HepG2 (cell line): ENCODE data around the gene FAM83D. TPM values are rescaled to one million over a fixed set of nuclear protein-coding genes. Genes with fewer than 3 reads are reported as not detected.

Source experiments
- CEBPB ChIP-seq: IDR thresholded peaks from 2 replicates; pipeline ENCODE4 v1.6.1; 2011; ENCODE audit warnings: low read depth, low read length, improper control_type of control experiment, borderline replicate concordance
- HHEX ChIP-seq: IDR thresholded peaks from 2 replicates; pipeline ENCODE4 v1.6.1; 2016; ENCODE audit warnings: control low read depth
- HNRNPLL ChIP-seq: fragments of 200-400 bp; formaldehyde crosslinking; IDR thresholded peaks from 2 replicates; pipeline ENCODE4 v1.6.1; 2017; ENCODE audit warnings: mild to moderate bottlenecking, low read depth, low read length; ENCODE audit not compliant: poor library complexity, severe bottlenecking
- MAZ ChIP-seq, 2 experiments: sonication (generic) in 1 of 2; formaldehyde crosslinking in 1 of 2; IDR thresholded peaks; 2 replicates each; pipeline versions ENCODE4 v1.5.0 to v1.6.1; 2012 to 2020; ENCODE audit warnings: low read depth in 2 of 2, mild to moderate bottlenecking in 2 of 2, borderline replicate concordance in 1 of 2, improper control_type of control experiment in 1 of 2, low read length in 1 of 2, missing genetic modification reagents in 1 of 2, moderate library complexity in 1 of 2
- MBNL3 ChIP-seq: fragments of 250-450 bp; sonication (Bioruptor Pico); conservative IDR thresholded peaks from 2 replicates; pipeline ENCODE4 v1.8.0; 2022; ENCODE audit warnings: mild to moderate bottlenecking, inconsistent platforms
- MZF1 ChIP-seq: sonication (generic); formaldehyde crosslinking; IDR thresholded peaks from 2 replicates; pipeline ENCODE4 v1.8.1; 2023; ENCODE audit warnings: mild to moderate bottlenecking, missing genetic modification reagents, borderline replicate concordance
- NFE2L1 ChIP-seq: sonication (generic); formaldehyde crosslinking; IDR thresholded peaks from 2 replicates; pipeline ENCODE4 v1.4.0; 2020; ENCODE audit warnings: missing genetic modification reagents, mild to moderate bottlenecking, borderline replicate concordance
- NR2F6 ChIP-seq, 2 experiments: IDR thresholded peaks; 2 replicates each; pipeline ENCODE4 v1.6.1; 2016; ENCODE audit warnings: antibody characterized with exemption in 1 of 2, mild to moderate bottlenecking in 1 of 2
- PHF5A ChIP-seq: IDR thresholded peaks from one replicate; pipeline ENCODE4 v1.6.1; 2018; ENCODE audit warnings: low read depth, missing genetic modification reagents; ENCODE audit not compliant: unreplicated experiment
- RARG ChIP-seq: sonication (generic); formaldehyde crosslinking; IDR thresholded peaks from 2 replicates; pipeline ENCODE4 v1.4.0; 2020; ENCODE audit warnings: low read depth, mild to moderate bottlenecking, missing genetic modification reagents
- RELA ChIP-seq: sonication (generic); formaldehyde crosslinking; IDR thresholded peaks from 2 replicates; pipeline ENCODE4 v1.4.0; 2020; ENCODE audit warnings: missing genetic modification reagents
- SAP130 ChIP-seq: IDR thresholded peaks from 2 replicates; pipeline ENCODE4 v1.6.1; 2016; ENCODE audit warnings: low read depth
- SMC3 ChIP-seq: IDR thresholded peaks from 2 replicates; pipeline ENCODE4 v1.6.1; 2011; ENCODE audit warnings: low read length, improper control_type of control experiment
- ZBTB1 ChIP-seq: sonication (generic); formaldehyde crosslinking; IDR thresholded peaks from 2 replicates; pipeline ENCODE4 v1.4.0; 2020; ENCODE audit warnings: missing genetic modification reagents, borderline replicate concordance
- ZBTB20 ChIP-seq: sonication (generic); formaldehyde crosslinking; IDR thresholded peaks from 2 replicates; pipeline ENCODE4 v1.8.1; 2023; ENCODE audit warnings: missing genetic modification reagents, low read depth, mild to moderate bottlenecking, borderline replicate concordance
- ZFX ChIP-seq: sonication (generic); formaldehyde crosslinking; IDR thresholded peaks from 2 replicates; pipeline ENCODE4 v1.4.0; 2020; ENCODE audit warnings: mild to moderate bottlenecking, low read depth, missing genetic modification reagents, moderate library complexity
- ZMYM4 ChIP-seq: sonication (generic); formaldehyde crosslinking; IDR thresholded peaks from 2 replicates; pipeline ENCODE4 v1.8.1; 2023; ENCODE audit warnings: mild to moderate bottlenecking, missing genetic modification reagents
- ZNF501 ChIP-seq: sonication (generic); formaldehyde crosslinking; IDR thresholded peaks from 2 replicates; pipeline ENCODE4 v1.5.1; 2020; ENCODE audit warnings: mild to moderate bottlenecking, moderate library complexity, missing genetic modification reagents
- ZNF788 ChIP-seq: sonication (generic); formaldehyde crosslinking; IDR thresholded peaks from 2 replicates; pipeline ENCODE4 v1.5.0; 2020; ENCODE audit warnings: mild to moderate bottlenecking, missing genetic modification reagents, borderline replicate concordance
- polyA plus RNA-seq, 8 experiments: library from polyadenylated mRNA; depleted of rRNA in 3 of 8; stranded (reverse) in 7 of 8; unstranded in 1 of 8; fragments of >200 nt; fragmentation: Illumina TruSeq in 4 of 8; extraction: Trizol in 4 of 8; gene quantifications; 2 replicates each; pipeline versions ENCODE4 v1.2.1 to v1.2.3, GENCODE V29; 2011 to 2016; ENCODE audit warnings: low read depth in 4 of 8, missing spikeins in 1 of 8, mixed read lengths in 1 of 8; ENCODE audit not compliant: insufficient read depth in 1 of 8
- total RNA-seq, 5 experiments: library from RNA; depleted of rRNA; stranded (reverse); fragments of >200 nt; fragmentation: Illumina TruSeq; extraction: Trizol; gene quantifications; 2 replicates each; pipeline ENCODE4 v1.2.3, GENCODE V29; 2016; ENCODE audit warnings: low read depth in 1 of 5
- TF ChIP-seq, protein P1 (sequence below): sonication (generic); formaldehyde crosslinking; IDR thresholded peaks from 2 replicates; pipeline ENCODE4 v1.4.0; 2020; ENCODE audit warnings: missing genetic modification reagents, mild to moderate bottlenecking, borderline replicate concordance
- TF ChIP-seq, protein P2 (sequence below): sonication (generic); formaldehyde crosslinking; IDR thresholded peaks from 2 replicates; pipeline ENCODE4 v1.4.0; 2020; ENCODE audit warnings: missing genetic modification reagents, mild to moderate bottlenecking, borderline replicate concordance
- TF ChIP-seq, protein P3 (sequence below): sonication (generic); formaldehyde crosslinking; conservative IDR thresholded peaks from 2 replicates; pipeline ENCODE4 v1.4.0; 2020; ENCODE audit warnings: missing genetic modification reagents

The FAM83D gene
- total and polyA plus RNA-seq, 2 of the 13 experiments (the other 11 are each of a cell fraction or from before 2014, with no cell fraction given) = 51.4 to 64.0 TPM

DNA sequence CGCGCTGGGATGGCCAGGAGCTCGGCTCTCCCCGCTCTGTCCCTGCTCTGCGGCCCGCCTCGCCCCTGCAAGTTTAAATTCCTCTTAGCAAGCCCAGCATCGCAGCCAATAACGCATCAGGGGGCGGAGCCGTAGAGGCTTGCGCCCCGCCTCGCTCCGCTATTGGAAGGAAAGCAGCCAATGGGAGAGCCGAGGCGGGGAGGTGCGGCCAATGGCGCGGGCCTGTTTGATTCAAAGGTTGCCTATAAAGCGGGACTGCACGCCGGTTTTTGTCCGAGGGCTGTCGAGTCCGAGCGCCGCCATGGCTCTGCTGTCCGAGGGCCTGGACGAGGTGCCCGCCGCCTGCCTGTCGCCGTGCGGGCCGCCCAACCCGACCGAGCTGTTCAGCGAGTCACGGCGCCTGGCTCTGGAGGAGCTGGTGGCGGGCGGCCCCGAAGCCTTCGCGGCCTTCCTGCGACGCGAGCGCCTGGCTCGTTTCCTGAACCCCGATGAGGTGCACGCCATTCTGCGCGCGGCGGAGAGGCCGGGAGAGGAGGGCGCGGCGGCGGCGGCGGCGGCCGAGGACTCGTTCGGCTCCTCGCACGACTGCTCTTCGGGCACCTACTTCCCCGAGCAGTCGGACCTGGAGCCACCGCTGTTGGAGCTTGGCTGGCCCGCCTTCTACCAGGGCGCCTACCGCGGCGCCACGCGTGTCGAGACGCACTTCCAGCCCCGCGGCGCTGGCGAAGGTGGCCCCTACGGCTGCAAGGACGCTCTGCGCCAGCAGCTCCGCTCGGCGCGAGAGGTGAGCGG, at the start of gene FAM83D (continued):
- TF ChIP-seq, protein P1, sequence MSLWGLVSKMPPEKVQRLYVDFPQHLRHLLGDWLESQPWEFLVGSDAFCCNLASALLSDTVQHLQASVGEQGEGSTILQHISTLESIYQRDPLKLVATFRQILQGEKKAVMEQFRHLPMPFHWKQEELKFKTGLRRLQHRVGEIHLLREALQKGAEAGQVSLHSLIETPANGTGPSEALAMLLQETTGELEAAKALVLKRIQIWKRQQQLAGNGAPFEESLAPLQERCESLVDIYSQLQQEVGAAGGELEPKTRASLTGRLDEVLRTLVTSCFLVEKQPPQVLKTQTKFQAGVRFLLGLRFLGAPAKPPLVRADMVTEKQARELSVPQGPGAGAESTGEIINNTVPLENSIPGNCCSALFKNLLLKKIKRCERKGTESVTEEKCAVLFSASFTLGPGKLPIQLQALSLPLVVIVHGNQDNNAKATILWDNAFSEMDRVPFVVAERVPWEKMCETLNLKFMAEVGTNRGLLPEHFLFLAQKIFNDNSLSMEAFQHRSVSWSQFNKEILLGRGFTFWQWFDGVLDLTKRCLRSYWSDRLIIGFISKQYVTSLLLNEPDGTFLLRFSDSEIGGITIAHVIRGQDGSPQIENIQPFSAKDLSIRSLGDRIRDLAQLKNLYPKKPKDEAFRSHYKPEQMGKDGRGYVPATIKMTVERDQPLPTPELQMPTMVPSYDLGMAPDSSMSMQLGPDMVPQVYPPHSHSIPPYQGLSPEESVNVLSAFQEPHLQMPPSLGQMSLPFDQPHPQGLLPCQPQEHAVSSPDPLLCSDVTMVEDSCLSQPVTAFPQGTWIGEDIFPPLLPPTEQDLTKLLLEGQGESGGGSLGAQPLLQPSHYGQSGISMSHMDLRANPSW (CRISPR knock-in tag) = peak; percentile 82; the same call in 1 of the 2 replicates
- peak; percentile 98 for TF ChIP-seq ZNF788
- TF ChIP-seq RELA (CRISPR knock-in tag) = peak; percentile 54; the same call in 1 of the 2 replicates
- TF ChIP-seq MBNL3 (CRISPR knock-in tag) = no peak
- TF ChIP-seq RARG (CRISPR knock-in tag) = no peak
- TF ChIP-seq NFE2L1 (CRISPR knock-in tag) = 0 out of 2 replicates have a peak, but pooled peaks have one; percentile 47
- no peak; the same call in 1 of the 2 replicates for TF ChIP-seq MZF1 (CRISPR knock-in tag)
- TF ChIP-seq MAZ (IDR thresholded peaks at IDR 0.05; ENCODE audit: borderline replicate concordance, low read depth, low read length) = peak; percentile 54; the same call in 1 of the 2 replicates
- TF ChIP-seq MAZ (CRISPR knock-in tag; IDR thresholded peaks at IDR 0.05; ENCODE audit: low read depth) = peak; percentile 90
- TF ChIP-seq HHEX (CRISPR knock-in tag) = no peak
- no peak for TF ChIP-seq ZBTB1
- no peak for TF ChIP-seq NR2F6 (IDR thresholded peaks at IDR 0.05)
- 0 out of 2 replicates have a peak, but pooled peaks have one; percentile 1 for TF ChIP-seq NR2F6 (CRISPR knock-in tag; IDR thresholded peaks at IDR 0.05)
- TF ChIP-seq SAP130 (CRISPR knock-in tag) = peak; percentile 100
- peak; percentile 67 for TF ChIP-seq HNRNPLL
- TF ChIP-seq SMC3 = 0 out of 2 replicates have a peak, but pooled peaks have one; percentile 73
- TF ChIP-seq, protein P2, sequence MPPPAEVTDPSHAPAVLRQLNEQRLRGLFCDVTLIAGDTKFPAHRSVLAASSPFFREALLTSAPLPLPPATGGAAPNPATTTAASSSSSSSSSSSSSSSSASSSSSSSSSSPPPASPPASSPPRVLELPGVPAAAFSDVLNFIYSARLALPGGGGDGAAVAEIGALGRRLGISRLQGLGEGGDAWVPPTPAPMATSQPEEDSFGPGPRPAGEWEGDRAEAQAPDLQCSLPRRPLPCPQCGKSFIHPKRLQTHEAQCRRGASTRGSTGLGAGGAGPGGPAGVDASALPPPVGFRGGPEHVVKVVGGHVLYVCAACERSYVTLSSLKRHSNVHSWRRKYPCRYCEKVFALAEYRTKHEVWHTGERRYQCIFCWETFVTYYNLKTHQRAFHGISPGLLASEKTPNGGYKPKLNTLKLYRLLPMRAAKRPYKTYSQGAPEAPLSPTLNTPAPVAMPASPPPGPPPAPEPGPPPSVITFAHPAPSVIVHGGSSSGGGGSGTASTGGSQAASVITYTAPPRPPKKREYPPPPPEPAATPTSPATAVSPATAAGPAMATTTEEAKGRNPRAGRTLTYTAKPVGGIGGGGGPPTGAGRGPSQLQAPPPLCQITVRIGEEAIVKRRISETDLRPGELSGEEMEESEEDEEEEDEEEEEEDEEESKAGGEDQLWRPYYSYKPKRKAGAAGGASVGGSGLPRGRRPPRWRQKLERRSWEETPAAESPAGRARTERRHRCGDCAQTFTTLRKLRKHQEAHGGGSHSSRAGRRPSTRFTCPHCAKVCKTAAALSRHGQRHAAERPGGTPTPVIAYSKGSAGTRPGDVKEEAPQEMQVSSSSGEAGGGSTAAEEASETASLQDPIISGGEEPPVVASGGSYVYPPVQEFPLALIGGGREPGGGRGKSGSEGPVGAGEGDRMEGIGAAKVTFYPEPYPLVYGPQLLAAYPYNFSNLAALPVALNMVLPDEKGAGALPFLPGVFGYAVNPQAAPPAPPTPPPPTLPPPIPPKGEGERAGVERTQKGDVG (CRISPR knock-in tag) = peak; percentile 76
- peak; percentile 50 for TF ChIP-seq PHF5A (CRISPR knock-in tag)
- peak; percentile 97 for TF ChIP-seq ZNF501 (CRISPR knock-in tag)
- peak; percentile 100 for TF ChIP-seq ZMYM4 (CRISPR knock-in tag)
- TF ChIP-seq ZFX (CRISPR knock-in tag) = peak; percentile 96
- no peak for TF ChIP-seq CEBPB
- TF ChIP-seq, protein P3, sequence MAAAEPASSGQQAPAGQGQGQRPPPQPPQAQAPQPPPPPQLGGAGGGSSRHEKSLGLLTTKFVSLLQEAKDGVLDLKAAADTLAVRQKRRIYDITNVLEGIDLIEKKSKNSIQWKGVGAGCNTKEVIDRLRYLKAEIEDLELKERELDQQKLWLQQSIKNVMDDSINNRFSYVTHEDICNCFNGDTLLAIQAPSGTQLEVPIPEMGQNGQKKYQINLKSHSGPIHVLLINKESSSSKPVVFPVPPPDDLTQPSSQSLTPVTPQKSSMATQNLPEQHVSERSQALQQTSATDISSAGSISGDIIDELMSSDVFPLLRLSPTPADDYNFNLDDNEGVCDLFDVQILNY = peak; percentile 94
- peak; percentile 58 for TF ChIP-seq ZBTB20 (CRISPR knock-in tag)
